Heart left ventricle (tissue), 16 donors: ENCODE results near the gene CREB3L1. TPM values are rescaled to one million over a fixed set of nuclear protein-coding genes. Genes with fewer than 3 reads are reported as not detected.
"Not testable (repeated sequence)": the region's sequence is repeated elsewhere in the genome, so short reads cannot be mapped to it uniquely, and the experiment has no call there.

Source experiments
- ATAC-seq, 4 donors: fragments of 200-7000 bp; cut with Tn5 transposase; one replicate each; pipeline ENCODE4 v1.9.1; 2020 to 2022; ENCODE audit warnings: moderate library complexity in 4 of 4, mild to moderate bottlenecking in 3 of 4, moderate number of reproducible peaks in 1 of 4
- DNase-seq, 5 donors: peaks; one replicate each; pipeline ENCODE4 v3.0.0-alpha.2; 2020
- H3K27ac ChIP-seq, 12 donors: fragments of 200-600 bp; sonication (generic) in 4 of 12; one replicate each; pipeline versions ENCODE4 v1.5.0 to v1.8.0; 2016 to 2022; ENCODE audit warnings: mild to moderate bottlenecking in 2 of 12
- H3K27me3 ChIP-seq, 9 donors: fragments of 200-600 bp; sonication (generic) in 2 of 9; one replicate each; pipeline versions ENCODE4 v1.5.1 to v1.8.0; 2016 to 2022; ENCODE audit warnings: mild to moderate bottlenecking in 3 of 9
- H3K36me3 ChIP-seq, 9 donors: fragments of 200-600 bp; sonication (generic) in 2 of 9; one replicate each; pipeline versions ENCODE4 v1.5.0 to v1.8.0; 2018 to 2022; ENCODE audit warnings: mild to moderate bottlenecking in 2 of 9
- H3K4me1 ChIP-seq, 12 donors: fragments of 200-600 bp; sonication (generic) in 4 of 12; one replicate each; pipeline versions ENCODE4 v1.5.0 to v1.8.0; 2016 to 2022; ENCODE audit warnings: mild to moderate bottlenecking in 3 of 12
- H3K4me3 ChIP-seq, 12 donors: fragments of 200-600 bp; sonication (generic) in 4 of 12; one replicate each; pipeline versions ENCODE4 v1.5.0 to v1.8.0; 2017 to 2022; ENCODE audit warnings: mild to moderate bottlenecking in 9 of 12, moderate library complexity in 4 of 12
- H3K9me3 ChIP-seq, 12 donors: fragments of 200-600 bp; sonication (generic) in 4 of 12; one replicate each; pipeline versions ENCODE4 v1.5.0 to v1.8.0; 2016 to 2022; ENCODE audit warnings: mild to moderate bottlenecking in 1 of 12
- CTCF ChIP-seq, 12 donors: fragments of 200-600 bp; sonication (generic) in 4 of 12; IDR thresholded peaks; one replicate each; pipeline versions ENCODE4 v1.5.0 to v1.8.0; 2018 to 2022; ENCODE audit warnings: antibody characterized with exemption in 12 of 12, mild to moderate bottlenecking in 5 of 12
- POLR2A ChIP-seq, 2 donors: fragments of 450-650 bp; IDR thresholded peaks; one replicate each; pipeline ENCODE4 v1.6.1; 2017; ENCODE audit warnings: antibody characterized with exemption in 2 of 2, mild to moderate bottlenecking in 2 of 2, moderate library complexity in 2 of 2
- WGBS, 4 donors: extraction: QIAGEN DNeasy Blood & Tissue Kit in 2 of 4; methylation state at CpG; one replicate each; pipeline versions ENCODE4 v1.1.5 to v1.1.7; 2013 to 2018; 5-methylcytosine and 5-hydroxymethylcytosine counted together
- intact Hi-C, 10 donors: fragments of 100-400 bp; cut with DNase I; formaldehyde crosslinking; loops; one replicate each; pipeline versions ENCODE4 v1.11.1 to v1.14.2; 2022
- polyA plus RNA-seq, 2 donors: library from polyadenylated mRNA; stranded (reverse); fragments of 200-250 nt; gene quantifications; one replicate each; pipeline ENCODE4 v1.2.3, GENCODE V29; 2013
- total RNA-seq, 9 donors: library from RNA; depleted of rRNA in 2 of 9; stranded (reverse); fragments of >200 nt in 2 of 9; fragmentation: NEBNext Ultra II Directional in 3 of 9; extraction: Animal tissue kit (Norgen Biotek cat#: 25700) in 3 of 9; gene quantifications; one replicate each; pipeline versions ENCODE4 v1.1.0 to v1.2.4, GENCODE V29; 2016 to 2023
- donor health status: ischemic (EF 13 %, LVEDD 7.1; RV severe dilation, severe dysfunction).
- donor health status: healthy with polysubstance abuse.
- donor health status: DM: no; HTN: yes; CAD: no.
- donor health status: DM: no; HTN: no; CAD: no.
- donor health status: ischemic (EF 25% LVEDD 6.9; RV normal size, moderate dysfunction).
- donor health status: ischemic (EF 25% LVEDD 5.7; RV mildly dilated, moderate dysfunction).
- donor health status: healthy.
- donor health status: DM: yes; HTN: yes; CAD: no.
- donor health status: ischemic (EF 35%, LVEDD 5.7; RV mildly dilated, moderate dysfunction).
- donor health status: nonischemic (EF 11% LVEDD 7.7; RV severe dilation, severe dysfunction).
- donor health status: DM: yes; HTN: yes; CAD: no.
- donor health status: PGD.
- donor health status: ischemic (EF 29% LVEDD 5.4; RV normal size, mild dysfunction).
- donor health status: nonischemic (EF 23%, LVEDD 6.1; RV moderate dilation, normal function).

Gene CREB3L1
- total and polyA plus RNA-seq, 11 donors: 7.4 to 31.9 (median 23.3) TPM

GRCh38 chr11:46299451-46299961 lies 22.0 kb downstream of the CREB3L1 start:
- H3K9me3 ChIP-seq: no peaks in the 10 kb centered on the region
- ATAC-seq (no peak), DNase-seq (no peak)
- TF ChIP-seq CTCF (IDR thresholded peaks at IDR 0.05): no peak
- TF ChIP-seq POLR2A (IDR thresholded peaks at IDR 0.05): no peak
- H3K4me1 ChIP-seq: peaks cover 0 to 42% (median 20%) of the 10 kb centered on the region in 12 donors
- H3K27ac ChIP-seq: no peak overlapping the region
- peaks cover 0 to 12% (median 0%) of the 10 kb centered on the region in 9 donors for H3K36me3 ChIP-seq
- intact Hi-C loops: loop anchor here in 2 of 10 donors (5.0 to 10.0 kb wide), 2 partner anchors 57 to 175 kb away; partner anchors contain the start of gene PHF21A (in 1 of the 2)
- H3K4me3 ChIP-seq: no peak overlapping the region
- H3K27me3 ChIP-seq: peaks cover 0 to 22% (median 0%) of the 10 kb centered on the region in 9 donors
- 72 to 94% (median 86%) methylated on average over 5 of the region's 5 CpGs for WGBS, 4 donors

DNA sequence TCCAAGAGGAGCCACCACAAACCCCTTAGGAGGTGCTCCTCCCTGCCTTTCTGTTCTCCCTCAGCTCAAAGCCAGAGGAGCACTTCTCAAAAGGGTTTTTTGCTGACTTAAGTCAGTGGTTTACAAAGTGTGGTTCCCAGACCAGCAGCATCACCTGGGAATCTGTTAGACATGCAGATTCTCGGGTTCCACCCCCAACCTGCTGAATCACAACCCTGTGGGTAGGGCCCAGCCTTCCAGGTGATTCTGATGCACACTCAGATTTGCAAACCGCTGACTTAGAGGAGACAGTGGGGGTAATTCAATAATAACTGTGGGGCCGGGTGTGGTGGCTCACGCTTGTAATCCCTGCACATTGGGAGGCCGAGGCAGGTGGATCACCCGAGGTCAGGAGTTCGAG lies 22.8 kb downstream of the CREB3L1 start:
- no peak for TF ChIP-seq CTCF (IDR thresholded peaks at IDR 0.05)
- no peak for TF ChIP-seq POLR2A (IDR thresholded peaks at IDR 0.05)
- intact Hi-C loops: loop anchor here in 1 of 10 donors (10.0 kb wide), 1 partner anchor 335 kb away; no protein-coding TSS in a partner anchor
- Histone ChIP-seq H3K27ac (no peak overlapping the region), H3K9me3 (no peaks in the 10 kb centered on the region), H3K27me3 (peaks cover 0 to 21% (median 0%) of the 10 kb centered on the region in 9 donors), H3K36me3 (peaks cover 0 to 12% (median 0%) of the 10 kb centered on the region in 9 donors), H3K4me1 (peaks cover 0 to 38% (median 16%) of the 10 kb centered on the region in 12 donors), H3K4me3 (no peak overlapping the region)
- ATAC-seq: no peak
- WGBS, 4 donors: 91 to 96% (median 93%) methylated on average over 6 to 7 of the region's 7 CpGs
- no peak for DNase-seq

- Histone ChIP-seq H3K27me3 (no peaks in the 10 kb centered on the region), H3K4me1 (peaks cover 0 to 12% (median 0%) of the 10 kb centered on the region in 12 donors), H3K9me3 (no peaks in the 10 kb centered on the region), H3K36me3 (peaks cover 0 to 15% (median 0%) of the 10 kb centered on the region in 9 donors), H3K27ac (no peak overlapping the region), H3K4me3 (no peak overlapping the region)
- ATAC-seq: no peak
- WGBS, 4 donors: 82 to 92% (median 87%) methylated on average over 7 of the region's 7 CpGs
- no peak for DNase-seq
- no peak for TF ChIP-seq CTCF (IDR thresholded peaks at IDR 0.05)
- no peak for TF ChIP-seq POLR2A (IDR thresholded peaks at IDR 0.05)
- intact Hi-C loops: loop anchor here in 1 of 10 donors (10.0 kb wide), 1 partner anchor 338 kb away; no protein-coding TSS in a partner anchor
Observed at GRCh38 chr11:46302866-46303265, 25.4 kb downstream of the CREB3L1 start.

DNA sequence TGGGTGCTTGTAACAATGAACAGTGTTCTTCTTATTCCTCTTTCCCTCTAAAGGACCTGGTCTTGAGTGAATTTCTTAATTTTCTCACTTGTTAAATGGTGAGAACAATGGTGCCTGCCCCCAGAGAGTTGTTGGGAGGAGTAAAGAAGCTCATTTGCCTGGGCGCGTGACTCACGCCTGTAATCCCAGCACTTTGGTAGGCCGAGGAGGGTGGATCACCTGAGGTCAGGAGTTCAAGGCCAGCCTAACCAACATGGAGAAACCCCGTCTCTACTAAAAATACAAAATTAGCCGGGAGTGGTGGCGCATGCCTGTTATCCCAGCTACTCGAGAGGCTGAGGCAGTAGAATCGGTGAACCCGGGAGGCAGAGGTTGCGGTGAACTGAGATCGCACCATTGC lies 26.6 kb downstream of the CREB3L1 start:
- not testable (repeated sequence) for DNase-seq, H3K27me3 ChIP-seq, H3K27ac ChIP-seq, H3K9me3 ChIP-seq, ATAC-seq, H3K4me1 ChIP-seq, H3K4me3 ChIP-seq
- intact Hi-C loops: loop anchor here in 1 of 10 donors (10.0 kb wide), 1 partner anchor 339 kb away; no protein-coding TSS in a partner anchor
- peaks cover 0 to 15% (median 0%) of the 10 kb centered on the region in 9 donors for H3K36me3 ChIP-seq
- WGBS, 4 donors: 94 to 97% (median 95%) methylated on average over 12 of the region's 12 CpGs
